ENCODE measurements around the gene AMIGO3.

DNA sequence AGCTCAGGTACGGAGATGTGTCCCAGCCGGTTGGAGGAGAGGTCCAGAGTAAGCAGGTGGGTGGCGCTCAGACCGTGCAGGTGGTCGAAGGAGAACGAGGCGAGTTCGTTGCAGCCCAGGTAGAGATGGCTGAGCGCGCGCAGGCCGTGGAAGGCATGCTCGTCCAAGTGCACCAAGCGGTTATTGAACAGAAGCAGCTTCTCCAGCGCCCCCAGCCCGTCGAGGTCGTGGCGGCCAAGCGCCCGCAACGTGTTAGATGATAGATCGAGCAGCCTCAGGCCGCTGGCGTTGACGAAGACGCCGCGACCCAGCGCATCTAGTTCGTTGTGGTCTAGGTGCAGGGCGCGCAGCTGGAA, 648 bp downstream of the AMIGO3 start:
- no peak for TF ChIP-seq POLR2A (IDR thresholded peaks at IDR 0.05)
- TF ChIP-seq, protein P1, sequence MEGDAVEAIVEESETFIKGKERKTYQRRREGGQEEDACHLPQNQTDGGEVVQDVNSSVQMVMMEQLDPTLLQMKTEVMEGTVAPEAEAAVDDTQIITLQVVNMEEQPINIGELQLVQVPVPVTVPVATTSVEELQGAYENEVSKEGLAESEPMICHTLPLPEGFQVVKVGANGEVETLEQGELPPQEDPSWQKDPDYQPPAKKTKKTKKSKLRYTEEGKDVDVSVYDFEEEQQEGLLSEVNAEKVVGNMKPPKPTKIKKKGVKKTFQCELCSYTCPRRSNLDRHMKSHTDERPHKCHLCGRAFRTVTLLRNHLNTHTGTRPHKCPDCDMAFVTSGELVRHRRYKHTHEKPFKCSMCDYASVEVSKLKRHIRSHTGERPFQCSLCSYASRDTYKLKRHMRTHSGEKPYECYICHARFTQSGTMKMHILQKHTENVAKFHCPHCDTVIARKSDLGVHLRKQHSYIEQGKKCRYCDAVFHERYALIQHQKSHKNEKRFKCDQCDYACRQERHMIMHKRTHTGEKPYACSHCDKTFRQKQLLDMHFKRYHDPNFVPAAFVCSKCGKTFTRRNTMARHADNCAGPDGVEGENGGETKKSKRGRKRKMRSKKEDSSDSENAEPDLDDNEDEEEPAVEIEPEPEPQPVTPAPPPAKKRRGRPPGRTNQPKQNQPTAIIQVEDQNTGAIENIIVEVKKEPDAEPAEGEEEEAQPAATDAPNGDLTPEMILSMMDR (IDR thresholded peaks at IDR 0.05) = no peak
